ENCODE measurements around the gene PPFIA1. TPM values are rescaled to one million over a fixed set of nuclear protein-coding genes. Genes with fewer than 3 reads are reported as not detected.

Gene PPFIA1
- total and polyA plus RNA-seq, 2 donors (not counting 1 experiment from before 2014, with no cell fraction given): 38.8 to 39.8 TPM

- Histone ChIP-seq H3K36me3 (ENCODE audit: control insufficient read depth, insufficient read depth, low read length) (peaks cover 53% of the 10 kb centered on the region), H4K20me1 (ENCODE audit: control insufficient read depth, extremely low read depth, insufficient read depth, low read length) (no peaks in the 10 kb centered on the region), H3K4me2 (ENCODE audit: extremely low read depth, insufficient read depth, low read length) (no peak overlapping the region), H3K4me3 (replicated peaks in 1 of 4; ENCODE audit: control extremely low read depth in 1 of 4, insufficient read depth in 1 of 4, low read depth in 3 of 4, low read length in 4 of 4) (no peak overlapping the region), H3K4me1 (ENCODE audit: control insufficient read depth, extremely low read depth, insufficient read depth, low read length) (peaks cover 5% of the 10 kb centered on the region), H3K9me3 (ENCODE audit: control insufficient read depth, insufficient read depth, low read depth, low read length) (no peaks in the 10 kb centered on the region), H3K27ac (ENCODE audit: insufficient read depth, low read length) (no peak overlapping the region), H3K27me3 (ENCODE audit: control insufficient read depth, insufficient read depth, low read length) (no peaks in the 10 kb centered on the region), H3K79me2 (ENCODE audit: control insufficient read depth, insufficient read depth, low read length) (peaks cover 7% of the 10 kb centered on the region), H3K9ac (ENCODE audit: insufficient read depth, low read length) (no peak overlapping the region), H2AFZ (ENCODE audit: low read length) (no peak overlapping the region)
- TF ChIP-seq EZH2 (IDR thresholded peaks at IDR 0.05; ENCODE audit: low read length, missing control alignments): no peak
- TF ChIP-seq CTCF (conservative IDR thresholded peaks at IDR 0.05 in 1 of 2, IDR thresholded peaks at IDR 0.05 in 1 of 2; ENCODE audit: low read depth in 1 of 2, low read length in 2 of 2): no peak
- DNase-seq (ENCODE audit: low read depth in 2 of 2): no peak
Measured at GRCh38 chr11:70418130-70418529, 147.6 kb downstream of the PPFIA1 start.

- no peak overlapping the region for H3K4me3 ChIP-seq (replicated peaks in 1 of 4; ENCODE audit: control extremely low read depth in 1 of 4, insufficient read depth in 1 of 4, low read depth in 3 of 4, low read length in 4 of 4)
- peaks cover 5% of the 10 kb centered on the region for H3K4me1 ChIP-seq (ENCODE audit: control insufficient read depth, extremely low read depth, insufficient read depth, low read length)
- no peak for TF ChIP-seq CTCF (conservative IDR thresholded peaks at IDR 0.05 in 1 of 2, IDR thresholded peaks at IDR 0.05 in 1 of 2; ENCODE audit: low read depth in 1 of 2, low read length in 2 of 2)
- TF ChIP-seq EZH2 (IDR thresholded peaks at IDR 0.05; ENCODE audit: low read length, missing control alignments): no peak
- peaks cover 10% of the 10 kb centered on the region for H3K79me2 ChIP-seq (ENCODE audit: control insufficient read depth, insufficient read depth, low read length)
- H3K9me3 ChIP-seq (ENCODE audit: control insufficient read depth, insufficient read depth, low read depth, low read length): no peaks in the 10 kb centered on the region
- no peak overlapping the region for H3K9ac ChIP-seq (ENCODE audit: insufficient read depth, low read length)
- H3K27ac ChIP-seq (ENCODE audit: insufficient read depth, low read length): no peak overlapping the region
- peaks cover 57% of the 10 kb centered on the region for H3K36me3 ChIP-seq (ENCODE audit: control insufficient read depth, insufficient read depth, low read length)
- no peaks in the 10 kb centered on the region for H3K27me3 ChIP-seq (ENCODE audit: control insufficient read depth, insufficient read depth, low read length)
- H3K4me2 ChIP-seq (ENCODE audit: extremely low read depth, insufficient read depth, low read length): no peak overlapping the region
- no peak for DNase-seq (ENCODE audit: low read depth in 2 of 2)
- H4K20me1 ChIP-seq (ENCODE audit: control insufficient read depth, extremely low read depth, insufficient read depth, low read length): no peaks in the 10 kb centered on the region
- H2AFZ ChIP-seq (ENCODE audit: low read length): no peak overlapping the region
Measured at GRCh38 chr11:70419307-70420007, 149.0 kb downstream of the PPFIA1 start.

GRCh38 chr11:70420008-70420464 lies 149.5 kb downstream of the PPFIA1 start:
- Histone ChIP-seq H3K36me3 (ENCODE audit: control insufficient read depth, insufficient read depth, low read length) (peaks cover 58% of the 10 kb centered on the region), H2AFZ (ENCODE audit: low read length) (no peak overlapping the region), H3K9me3 (ENCODE audit: control insufficient read depth, insufficient read depth, low read depth, low read length) (no peaks in the 10 kb centered on the region), H3K9ac (ENCODE audit: insufficient read depth, low read length) (no peak overlapping the region), H3K27me3 (ENCODE audit: control insufficient read depth, insufficient read depth, low read length) (no peaks in the 10 kb centered on the region), H3K4me1 (ENCODE audit: control insufficient read depth, extremely low read depth, insufficient read depth, low read length) (peaks cover under 1% of the 10 kb centered on the region), H3K79me2 (ENCODE audit: control insufficient read depth, insufficient read depth, low read length) (peaks cover 10% of the 10 kb centered on the region), H3K27ac (ENCODE audit: insufficient read depth, low read length) (no peak overlapping the region), H3K4me3 (replicated peaks in 1 of 4; ENCODE audit: control extremely low read depth in 1 of 4, insufficient read depth in 1 of 4, low read depth in 3 of 4, low read length in 4 of 4) (no peak overlapping the region), H4K20me1 (ENCODE audit: control insufficient read depth, extremely low read depth, insufficient read depth, low read length) (peaks cover 2% of the 10 kb centered on the region), H3K4me2 (ENCODE audit: extremely low read depth, insufficient read depth, low read length) (no peak overlapping the region)
- TF ChIP-seq CTCF (conservative IDR thresholded peaks at IDR 0.05 in 1 of 2, IDR thresholded peaks at IDR 0.05 in 1 of 2; ENCODE audit: low read depth in 1 of 2, low read length in 2 of 2): no peak
- TF ChIP-seq EZH2 (IDR thresholded peaks at IDR 0.05; ENCODE audit: low read length, missing control alignments): no peak
- peak; percentile 12 to 93 for DNase-seq (ENCODE audit: low read depth in 2 of 2)
